Spleen (tissue), 11 donors: ENCODE measurements around the gene LDB2. TPM values are rescaled to one million over a fixed set of nuclear protein-coding genes. Genes with fewer than 3 reads are reported as not detected.
"Not testable (repeated sequence)": the region's sequence is repeated elsewhere in the genome, so short reads cannot be mapped to it uniquely, and the experiment has no call there.

Source experiments
- DNase-seq: peaks from one replicate; pipeline ENCODE4 v3.0.0-alpha.2; 2020
- H3K27ac ChIP-seq, 8 donors: fragments of 200-600 bp; sonication (generic) in 7 of 8; 1 replicate in 4 of 8; 2 replicates in 4 of 8; pipeline versions ENCODE4 v1.5.0 to v1.8.0; 2016 to 2021; ENCODE audit warnings: inconsistent platforms in 4 of 8, mild to moderate bottlenecking in 4 of 8, moderate library complexity in 1 of 8
- H3K27me3 ChIP-seq, 7 donors: fragments of 200-600 bp; sonication (generic) in 6 of 7; replicated peaks in 1 of 7; 1 replicate in 4 of 7; 2 replicates in 3 of 7; pipeline versions ENCODE4 v1.5.0 to v1.8.0; 2016 to 2021; ENCODE audit warnings: inconsistent platforms in 3 of 7, mild to moderate bottlenecking in 1 of 7
- H3K36me3 ChIP-seq, 6 donors: fragments of 200-600 bp; sonication (generic) in 5 of 6; 1 replicate in 4 of 6; 2 replicates in 2 of 6; pipeline versions ENCODE4 v1.5.0 to v1.8.0; 2016 to 2021; ENCODE audit warnings: inconsistent platforms in 2 of 6
- H3K4me1 ChIP-seq, 6 donors: fragments of 200-600 bp; sonication (generic) in 5 of 6; 1 replicate in 3 of 6; 2 replicates in 3 of 6; pipeline versions ENCODE4 v1.5.0 to v1.8.0; 2016 to 2021; ENCODE audit warnings: inconsistent platforms in 3 of 6
- H3K4me3 ChIP-seq, 8 donors: fragments of 200-600 bp; sonication (generic) in 7 of 8; 1 replicate in 4 of 8; 2 replicates in 4 of 8; pipeline versions ENCODE4 v1.5.0 to v1.8.0; 2016 to 2021; ENCODE audit warnings: inconsistent platforms in 4 of 8, mild to moderate bottlenecking in 4 of 8, moderate library complexity in 2 of 8
- H3K9me3 ChIP-seq, 8 donors: fragments of 200-600 bp; sonication (generic) in 7 of 8; 1 replicate in 4 of 8; 2 replicates in 4 of 8; pipeline versions ENCODE4 v1.5.0 to v1.8.0; 2016 to 2021; ENCODE audit warnings: inconsistent platforms in 4 of 8
- POLR2A ChIP-seq, 3 donors: fragments of 450-650 bp; IDR thresholded peaks; one replicate each; pipeline ENCODE4 v1.5.1; 2017; ENCODE audit warnings: antibody characterized with exemption in 3 of 3, mild to moderate bottlenecking in 1 of 3
- POLR2AphosphoS5 ChIP-seq, 3 donors: sonication (generic); formaldehyde crosslinking; IDR thresholded peaks; one replicate each; pipeline ENCODE4 v1.5.1; 2017; ENCODE audit warnings: antibody characterized with exemption in 3 of 3
- WGBS, 5 donors: extraction: QIAGEN DNeasy Blood & Tissue Kit in 3 of 5; methylation state at CpG; one replicate each; pipeline versions ENCODE4 v1.1.5 to v1.1.7; 2013 to 2018; 5-methylcytosine and 5-hydroxymethylcytosine counted together
- intact Hi-C: fragments of 100-400 bp; cut with DNase I; formaldehyde crosslinking; loops from one replicate; pipeline ENCODE4 v1.15.0; 2023; ENCODE audit warnings: low total_unique reads
- polyA plus RNA-seq, 3 donors: library from polyadenylated mRNA; stranded (reverse); fragments of 200-250 nt; gene quantifications; one replicate each; pipeline ENCODE4 v1.2.1, GENCODE V29; 2013
- total RNA-seq, 7 donors: library from RNA; depleted of rRNA in 3 of 7; stranded (reverse); fragments of >200 nt in 3 of 7; fragmentation: NEBNext Ultra II Directional in 4 of 7; extraction: Animal tissue kit (Norgen Biotek cat#: 25700) in 4 of 7; gene quantifications; one replicate each; pipeline versions ENCODE4 v1.1.0 to v1.2.1, GENCODE V29; 2016 to 2021
- TF ChIP-seq, protein P1 (sequence below), 11 experiments: fragments of 200-600 bp in 7 of 11; fragments of 450-650 bp in 4 of 11; sonication (generic) in 4 of 11; IDR thresholded peaks in 8 of 11; conservative IDR thresholded peaks in 3 of 11; 1 replicate in 7 of 11; 2 replicates in 4 of 11; pipeline versions ENCODE4 v1.4.0 to v1.8.0; 2016 to 2021; ENCODE audit warnings: antibody characterized with exemption in 11 of 11, inconsistent platforms in 4 of 11, mild to moderate bottlenecking in 1 of 11
- donor health status: healthy with polysubstance abuse.
- donor health status: DM: no; HTN: no; CAD: no; lungs with moderate emphysema.
- donor health status: DM: no; HTN: no; CAD: no.
- donor health status: Bipolar disorder and iron deficiency.
- donor health status: healthy.
- donor health status: DM: no; HTN: no; CAD: no.
- donor health status: DM: yes; HTN: yes; CAD: no.

LDB2 gene
- total and polyA plus RNA-seq, 10 donors, result 24.1 to 257 (median 142) TPM

DNA sequence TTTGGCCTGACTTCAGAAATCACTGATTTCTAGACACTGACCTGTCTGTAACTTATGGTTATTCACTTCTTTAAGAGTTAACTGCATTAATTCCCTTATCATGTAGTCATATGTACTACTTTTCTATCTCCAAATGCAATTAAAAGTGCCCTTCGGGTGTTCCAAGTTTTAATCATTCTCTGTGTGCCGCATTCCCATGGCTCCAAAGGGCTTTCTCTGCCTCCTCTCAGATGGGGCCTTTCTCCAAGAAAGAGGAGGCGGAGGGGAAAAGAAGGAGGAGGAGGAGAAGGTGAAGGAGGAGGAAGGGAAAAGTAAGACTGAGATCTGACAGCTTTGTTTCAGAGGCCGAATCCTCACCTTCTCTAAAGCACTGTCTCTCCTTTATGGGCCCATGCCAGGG is 325.8 kb downstream of the LDB2 start:
- no peak for TF ChIP-seq POLR2A (IDR thresholded peaks at IDR 0.05)
- TF ChIP-seq POLR2AphosphoS5 (IDR thresholded peaks at IDR 0.05), result no peak
- TF ChIP-seq, protein P1, sequence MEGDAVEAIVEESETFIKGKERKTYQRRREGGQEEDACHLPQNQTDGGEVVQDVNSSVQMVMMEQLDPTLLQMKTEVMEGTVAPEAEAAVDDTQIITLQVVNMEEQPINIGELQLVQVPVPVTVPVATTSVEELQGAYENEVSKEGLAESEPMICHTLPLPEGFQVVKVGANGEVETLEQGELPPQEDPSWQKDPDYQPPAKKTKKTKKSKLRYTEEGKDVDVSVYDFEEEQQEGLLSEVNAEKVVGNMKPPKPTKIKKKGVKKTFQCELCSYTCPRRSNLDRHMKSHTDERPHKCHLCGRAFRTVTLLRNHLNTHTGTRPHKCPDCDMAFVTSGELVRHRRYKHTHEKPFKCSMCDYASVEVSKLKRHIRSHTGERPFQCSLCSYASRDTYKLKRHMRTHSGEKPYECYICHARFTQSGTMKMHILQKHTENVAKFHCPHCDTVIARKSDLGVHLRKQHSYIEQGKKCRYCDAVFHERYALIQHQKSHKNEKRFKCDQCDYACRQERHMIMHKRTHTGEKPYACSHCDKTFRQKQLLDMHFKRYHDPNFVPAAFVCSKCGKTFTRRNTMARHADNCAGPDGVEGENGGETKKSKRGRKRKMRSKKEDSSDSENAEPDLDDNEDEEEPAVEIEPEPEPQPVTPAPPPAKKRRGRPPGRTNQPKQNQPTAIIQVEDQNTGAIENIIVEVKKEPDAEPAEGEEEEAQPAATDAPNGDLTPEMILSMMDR (IDR thresholded peaks at IDR 0.05 in 8 of 11, conservative IDR thresholded peaks at IDR 0.05 in 3 of 11), result no peak
- intact Hi-C loops, result no loop called here
- 87 to 94% (median 89%) methylated on average over 4 of the region's 4 CpGs for WGBS, 5 donors
- no peaks in the 10 kb centered on the region for H3K27me3 ChIP-seq
- no peaks in the 10 kb centered on the region for H3K36me3 ChIP-seq
- H3K4me3 ChIP-seq, result no peak overlapping the region
- no peaks in the 10 kb centered on the region for H3K9me3 ChIP-seq
- H3K27ac ChIP-seq, result no peak overlapping the region
- H3K4me1 ChIP-seq, result peaks cover 0 to 10% (median 0%) of the 10 kb centered on the region in 6 donors
- DNase-seq, result no peak

DNA sequence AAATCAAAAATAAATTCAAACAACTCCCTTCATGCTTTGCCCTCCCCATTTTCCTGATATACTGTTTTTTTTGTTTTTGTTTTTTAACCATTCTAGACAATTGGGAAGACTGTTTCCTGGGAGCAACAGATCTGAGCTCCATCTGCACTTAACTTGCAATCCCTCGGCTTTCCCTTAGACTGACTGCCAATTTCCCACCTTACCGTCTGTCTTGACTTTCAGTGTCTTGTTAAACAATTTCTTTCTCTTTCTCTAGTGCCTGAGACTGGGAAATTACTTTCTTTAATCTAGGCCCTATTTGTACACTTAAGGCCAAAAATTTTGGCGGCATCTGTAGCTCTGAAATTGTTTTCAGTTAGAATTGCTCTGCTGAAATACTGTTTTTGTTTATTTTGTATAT is 326.3 kb downstream of the LDB2 start:
- intact Hi-C loops, result no loop called here
- no peaks in the 10 kb centered on the region for H3K36me3 ChIP-seq
- H3K27me3 ChIP-seq, result no peaks in the 10 kb centered on the region
- H3K4me1 ChIP-seq, result peaks cover 0 to 10% (median 0%) of the 10 kb centered on the region in 6 donors
- no peak for DNase-seq
- no peaks in the 10 kb centered on the region for H3K9me3 ChIP-seq
- TF ChIP-seq POLR2AphosphoS5 (IDR thresholded peaks at IDR 0.05), result no peak
- no peak for TF ChIP-seq POLR2A (IDR thresholded peaks at IDR 0.05)
- TF ChIP-seq, protein P1 (IDR thresholded peaks at IDR 0.05 in 8 of 11, conservative IDR thresholded peaks at IDR 0.05 in 3 of 11), result no peak
- WGBS, 5 donors, result 89 to 98% (median 95%) methylated on average over 3 of the region's 3 CpGs
- H3K4me3 ChIP-seq, result no peak overlapping the region
- no peak overlapping the region for H3K27ac ChIP-seq

DNA sequence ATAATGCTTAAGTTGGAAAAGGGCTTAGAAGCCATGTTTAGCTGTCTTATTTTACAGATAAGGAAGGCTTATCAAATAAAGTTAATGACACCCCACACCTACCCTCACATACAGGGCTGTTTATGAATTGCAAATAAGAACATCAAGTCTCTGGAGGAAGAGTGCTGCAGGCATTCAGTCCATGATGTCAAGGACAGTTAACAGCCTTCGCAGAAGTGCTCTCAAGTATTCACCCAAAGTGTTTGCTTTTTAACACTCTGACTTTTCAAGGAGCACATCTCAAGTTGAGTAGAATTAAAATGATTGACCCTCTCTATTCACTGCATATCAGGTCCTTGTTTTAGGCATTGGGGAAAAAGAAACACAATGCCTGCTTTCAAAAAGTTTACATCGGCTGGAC is 328.7 kb downstream of the LDB2 start:
- intact Hi-C loops, result no loop called here
- DNase-seq, result no peak
- TF ChIP-seq POLR2A (IDR thresholded peaks at IDR 0.05), result no peak
- no peak for TF ChIP-seq POLR2AphosphoS5 (IDR thresholded peaks at IDR 0.05)
- TF ChIP-seq, protein P1 (IDR thresholded peaks at IDR 0.05 in 8 of 11, conservative IDR thresholded peaks at IDR 0.05 in 3 of 11), result no peak
- no peaks in the 10 kb centered on the region for H3K27me3 ChIP-seq
- no peaks in the 10 kb centered on the region for H3K36me3 ChIP-seq
- H3K4me1 ChIP-seq, result peaks cover 0 to 10% (median 0%) of the 10 kb centered on the region in 6 donors
- no peak overlapping the region for H3K4me3 ChIP-seq
- no peak overlapping the region for H3K27ac ChIP-seq
- 76 to 84% (median 77%) methylated on average over 2 of the region's 2 CpGs for WGBS, 5 donors
- H3K9me3 ChIP-seq, result no peaks in the 10 kb centered on the region

DNA sequence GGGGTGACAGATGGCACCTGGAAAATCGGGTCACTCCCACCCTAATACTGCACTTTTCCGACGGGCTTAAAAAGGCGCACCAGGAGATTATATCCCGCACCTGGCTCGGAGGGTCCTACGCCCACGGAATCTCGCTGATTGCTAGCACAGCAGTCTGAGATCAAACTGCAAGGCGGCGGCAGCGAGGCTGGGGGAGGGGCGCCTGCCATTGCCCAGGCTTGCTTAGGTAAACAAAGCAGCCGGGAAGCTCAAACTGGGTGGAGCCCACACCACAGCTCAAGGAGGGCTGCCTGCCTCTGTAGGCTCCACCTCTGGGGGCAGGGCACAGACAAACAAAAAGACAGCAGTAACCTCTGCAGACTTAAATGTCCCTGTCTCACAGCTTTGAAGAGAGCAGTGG is 341.1 kb downstream of the LDB2 start:
- H3K9me3 ChIP-seq, DNase-seq, H3K27me3 ChIP-seq, H3K27ac ChIP-seq, intact Hi-C loops, H3K4me1 ChIP-seq, H3K4me3 ChIP-seq, H3K36me3 ChIP-seq: not testable (repeated sequence)
- WGBS, 5 donors, result 89 to 91% (median 90%) methylated on average over 12 to 14 of the region's 14 CpGs

DNA sequence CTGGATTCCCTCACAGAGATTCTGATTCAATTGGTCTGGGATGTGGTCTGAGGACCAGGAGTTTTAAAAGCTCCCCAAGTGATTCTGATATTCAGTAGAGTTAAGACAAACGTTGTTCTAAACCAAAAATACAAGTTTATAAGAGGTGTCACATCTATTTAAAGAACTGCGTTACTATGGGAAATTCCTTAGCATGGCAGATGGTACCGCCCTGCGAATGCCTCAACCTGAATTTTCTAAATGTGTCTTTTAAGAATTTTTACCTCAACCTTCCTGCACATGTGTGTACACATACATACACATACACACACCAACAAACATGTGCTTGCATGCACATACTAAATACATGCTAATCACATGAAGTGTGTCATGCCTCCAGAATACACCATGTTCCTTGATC is 343.3 kb downstream of the LDB2 start:
- no peak for DNase-seq
- H3K4me1 ChIP-seq, result no peaks in the 10 kb centered on the region

More for the DNA sequence above, 343.3 kb downstream of the LDB2 start:
- TF ChIP-seq, protein P1 (IDR thresholded peaks at IDR 0.05 in 8 of 11, conservative IDR thresholded peaks at IDR 0.05 in 3 of 11), result no peak
- TF ChIP-seq POLR2AphosphoS5 (IDR thresholded peaks at IDR 0.05), result no peak
- TF ChIP-seq POLR2A (IDR thresholded peaks at IDR 0.05), result no peak
- Histone ChIP-seq H3K27me3 (no peaks in the 10 kb centered on the region), H3K4me3 (no peak overlapping the region), H3K9me3 (peaks cover 0 to 7% (median 0%) of the 10 kb centered on the region in 8 donors), H3K36me3 (no peaks in the 10 kb centered on the region), H3K27ac (no peak overlapping the region)
- intact Hi-C loops, result no loop called here
- WGBS, 5 donors, result 84 to 97% (median 89%) methylated on average over 4 of the region's 4 CpGs
